Hepatocyte (in vitro differentiated cells): ENCODE data around the gene DLGAP4. TPM values are rescaled to one million over a fixed set of nuclear protein-coding genes. Genes with fewer than 3 reads are reported as not detected.

Experiments used
- DNase-seq: peaks from one replicate; pipeline ENCODE4 v3.0.0-alpha.2; 2016; ENCODE audit warnings: low spot score
- H2AFZ ChIP-seq: fragments of 200-600 bp; sonication (generic); 2 replicates; pipeline ENCODE4 v1.6.0; 2016; ENCODE audit warnings: antibody characterized with exemption, mild to moderate bottlenecking
- H3K27ac ChIP-seq: fragments of 200-600 bp; sonication (generic); 2 replicates; pipeline ENCODE4 v1.5.1; 2016; ENCODE audit warnings: mild to moderate bottlenecking
- H3K27me3 ChIP-seq: fragments of 200-600 bp; sonication (generic); 2 replicates; pipeline ENCODE4 v1.6.1; 2016
- H3K36me3 ChIP-seq: fragments of 200-600 bp; sonication (generic); replicated peaks from 2 replicates; pipeline ENCODE4 v1.5.1; 2016; ENCODE audit warnings: low read depth; ENCODE audit not compliant: insufficient read depth
- H3K4me1 ChIP-seq: fragments of 200-600 bp; sonication (generic); 2 replicates; pipeline ENCODE4 v1.5.1; 2016; ENCODE audit warnings: mild to moderate bottlenecking, moderate library complexity; ENCODE audit not compliant: insufficient read depth
- H3K4me2 ChIP-seq: fragments of 200-600 bp; sonication (generic); 2 replicates; pipeline ENCODE4 v1.6.0; 2016
- H3K4me3 ChIP-seq: fragments of 200-600 bp; sonication (generic); 2 replicates; pipeline ENCODE4 v1.5.1; 2016; ENCODE audit warnings: mild to moderate bottlenecking
- H3K79me2 ChIP-seq: fragments of 200-600 bp; sonication (generic); 2 replicates; pipeline ENCODE4 v1.6.0; 2017; ENCODE audit warnings: mild to moderate bottlenecking
- H3K9me2 ChIP-seq: fragments of 200-600 bp; sonication (generic); replicated peaks from 2 replicates; pipeline ENCODE4 v1.6.0; 2017; ENCODE audit warnings: mild to moderate bottlenecking; ENCODE audit not compliant: insufficient read depth
- H3K9me3 ChIP-seq: fragments of 200-600 bp; sonication (generic); 2 replicates; pipeline ENCODE4 v1.5.1; 2016; ENCODE audit warnings: low read depth, mild to moderate bottlenecking
- H4K20me1 ChIP-seq: fragments of 200-600 bp; sonication (generic); 2 replicates; pipeline ENCODE4 v1.6.0; 2016; ENCODE audit warnings: mild to moderate bottlenecking; ENCODE audit not compliant: insufficient read depth, poor library complexity, severe bottlenecking
- EZH2 ChIP-seq: fragments of 200-600 bp; sonication (generic); IDR thresholded peaks from 2 replicates; pipeline ENCODE4 v1.6.1; 2016; ENCODE audit warnings: antibody characterized with exemption, mild to moderate bottlenecking, borderline replicate concordance
- EZH2phosphoT487 ChIP-seq: fragments of 200-600 bp; sonication (generic); IDR thresholded peaks from one replicate; pipeline ENCODE4 v1.6.1; 2018; ENCODE audit warnings: antibody characterized with exemption, mild to moderate bottlenecking, low read depth, moderate library complexity; ENCODE audit not compliant: unreplicated experiment, severe bottlenecking
- WGBS: methylation state at CpG from one replicate; pipeline ENCODE4 v1.1.6; 2016; ENCODE audit warnings: low lambda C conversion rate; ENCODE audit errors: missing lambda C conversion rate; 5-methylcytosine and 5-hydroxymethylcytosine counted together
- polyA plus RNA-seq: library from polyadenylated mRNA; unstranded; fragments of >200 nt; fragmentation: Nextera tagmentation; extraction: Ambion mirVana; gene quantifications from 2 replicates; pipeline ENCODE4 v1.2.1, GENCODE V29; 2016
- total RNA-seq: library from RNA; depleted of rRNA; stranded (reverse); fragments of >200 nt; gene quantifications from 2 replicates; pipeline ENCODE4 v1.2.3, GENCODE V29; 2014
- TF ChIP-seq, protein P1 (sequence below): fragments of 200-600 bp; sonication (generic); IDR thresholded peaks from 2 replicates; pipeline ENCODE4 v1.5.1; 2016; ENCODE audit warnings: antibody characterized with exemption, mild to moderate bottlenecking; ENCODE audit not compliant: poor library complexity

DLGAP4 gene
- total and polyA plus RNA-seq, 2 experiments from 2014 or later = 16.5 to 39.4 TPM

GRCh38 chr20:36542516-36543183 lies 236.5 kb downstream of the DLGAP4 start:
- peak overlapping the region; percentile 97 for H3K4me2 ChIP-seq
- H2AFZ ChIP-seq = no peak overlapping the region
- H3K9me2 ChIP-seq = no peaks in the 10 kb centered on the region
- no peaks in the 10 kb centered on the region for H4K20me1 ChIP-seq
- WGBS = 92% methylated on average over 10 of the region's 10 CpGs
- H3K4me1 ChIP-seq = peaks cover 31% of the 10 kb centered on the region
- no peaks in the 10 kb centered on the region for H3K9me3 ChIP-seq
- H3K4me3 ChIP-seq = no peak overlapping the region
- no peaks in the 10 kb centered on the region for H3K36me3 ChIP-seq
- peaks cover 31% of the 10 kb centered on the region for H3K79me2 ChIP-seq
- peak overlapping the region; percentile 8 for H3K27ac ChIP-seq
- TF ChIP-seq EZH2 (no peak), EZH2phosphoT487 (no peak)
- TF ChIP-seq, protein P1, sequence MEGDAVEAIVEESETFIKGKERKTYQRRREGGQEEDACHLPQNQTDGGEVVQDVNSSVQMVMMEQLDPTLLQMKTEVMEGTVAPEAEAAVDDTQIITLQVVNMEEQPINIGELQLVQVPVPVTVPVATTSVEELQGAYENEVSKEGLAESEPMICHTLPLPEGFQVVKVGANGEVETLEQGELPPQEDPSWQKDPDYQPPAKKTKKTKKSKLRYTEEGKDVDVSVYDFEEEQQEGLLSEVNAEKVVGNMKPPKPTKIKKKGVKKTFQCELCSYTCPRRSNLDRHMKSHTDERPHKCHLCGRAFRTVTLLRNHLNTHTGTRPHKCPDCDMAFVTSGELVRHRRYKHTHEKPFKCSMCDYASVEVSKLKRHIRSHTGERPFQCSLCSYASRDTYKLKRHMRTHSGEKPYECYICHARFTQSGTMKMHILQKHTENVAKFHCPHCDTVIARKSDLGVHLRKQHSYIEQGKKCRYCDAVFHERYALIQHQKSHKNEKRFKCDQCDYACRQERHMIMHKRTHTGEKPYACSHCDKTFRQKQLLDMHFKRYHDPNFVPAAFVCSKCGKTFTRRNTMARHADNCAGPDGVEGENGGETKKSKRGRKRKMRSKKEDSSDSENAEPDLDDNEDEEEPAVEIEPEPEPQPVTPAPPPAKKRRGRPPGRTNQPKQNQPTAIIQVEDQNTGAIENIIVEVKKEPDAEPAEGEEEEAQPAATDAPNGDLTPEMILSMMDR = no peak
- H3K27me3 ChIP-seq = no peaks in the 10 kb centered on the region
- DNase-seq = no peak

- DNase-seq = no peak
- TF ChIP-seq EZH2 (no peak), EZH2phosphoT487 (no peak)
- TF ChIP-seq, protein P1 = no peak
- Histone ChIP-seq H2AFZ (no peak overlapping the region), H3K79me2 (peaks cover 31% of the 10 kb centered on the region), H3K36me3 (no peaks in the 10 kb centered on the region), H3K27me3 (no peaks in the 10 kb centered on the region), H3K4me2 (peak overlapping the region; percentile 97), H4K20me1 (no peaks in the 10 kb centered on the region), H3K4me1 (peaks cover 31% of the 10 kb centered on the region), H3K9me3 (no peaks in the 10 kb centered on the region), H3K4me3 (no peak overlapping the region), H3K27ac (peak overlapping the region; percentile 8), H3K9me2 (no peaks in the 10 kb centered on the region)
- 92% methylated on average over 14 of the region's 14 CpGs for WGBS
Measured at GRCh38 chr20:36543184-36544133, 237.3 kb downstream of the DLGAP4 start.

DNA sequence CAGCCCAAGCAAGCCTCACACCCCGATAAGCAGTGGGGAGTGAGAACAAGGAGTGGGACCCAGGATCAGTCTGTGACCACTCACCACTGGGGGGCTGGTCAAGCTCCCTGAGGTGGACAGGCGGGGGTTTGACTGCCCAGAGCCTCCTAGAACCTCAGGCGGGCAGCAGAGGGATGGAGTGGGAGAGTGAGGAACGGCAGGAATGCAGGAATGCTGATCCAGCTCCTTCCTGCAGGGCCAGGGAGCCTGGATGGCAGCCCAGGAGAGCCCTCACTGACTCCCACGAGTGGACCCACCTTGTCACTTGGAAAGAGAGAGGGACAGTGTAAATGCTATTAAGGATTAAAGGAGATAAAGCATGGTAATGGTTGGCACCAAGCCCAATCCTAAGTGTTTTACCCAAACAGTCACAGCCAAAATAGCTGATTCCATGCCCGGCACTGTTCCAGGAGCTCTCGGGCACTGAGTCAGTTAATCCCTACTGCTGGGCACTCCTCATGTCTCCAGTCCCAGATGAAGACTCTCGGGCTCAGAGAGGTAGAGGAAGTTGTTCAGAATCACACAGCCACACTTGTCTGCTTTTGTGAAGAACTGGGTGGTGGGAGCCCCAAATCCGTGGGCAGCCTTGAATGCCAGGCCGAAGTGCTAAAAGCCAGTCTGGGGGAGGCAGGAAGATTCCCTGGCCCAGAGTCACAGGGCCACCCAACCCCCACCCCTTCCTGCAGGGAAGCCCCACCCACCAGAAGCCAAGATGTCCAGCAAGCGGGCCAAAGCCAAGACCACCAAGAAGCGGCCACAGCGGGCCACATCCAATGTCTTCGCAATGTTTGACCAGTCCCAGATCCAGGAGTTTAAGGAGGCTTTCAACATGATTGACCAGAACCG lies 238.2 kb downstream of the DLGAP4 start:
- H3K27ac ChIP-seq = no peak overlapping the region
- no peaks in the 10 kb centered on the region for H3K9me3 ChIP-seq
- 87% methylated on average over 15 of the region's 15 CpGs for WGBS
- H3K27me3 ChIP-seq = no peaks in the 10 kb centered on the region
- peaks cover 31% of the 10 kb centered on the region for H3K4me1 ChIP-seq
- no peak overlapping the region for H2AFZ ChIP-seq
- no peaks in the 10 kb centered on the region for H3K9me2 ChIP-seq
- H4K20me1 ChIP-seq = no peaks in the 10 kb centered on the region
- H3K79me2 ChIP-seq = peaks cover 31% of the 10 kb centered on the region
- peak overlapping the region; percentile 97 for H3K4me2 ChIP-seq
- no peak for DNase-seq
- H3K36me3 ChIP-seq = no peaks in the 10 kb centered on the region
- TF ChIP-seq EZH2 = no peak
- TF ChIP-seq, protein P1 = no peak
- TF ChIP-seq EZH2phosphoT487 = no peak
- H3K4me3 ChIP-seq = no peak overlapping the region
